ENCODE results near the gene PLEK. TPM values are rescaled to one million over a fixed set of nuclear protein-coding genes. Genes with fewer than 3 reads are reported as not detected.

The PLEK gene
- total RNA-seq, 1 donor from 2014 or later: 9.4 TPM

DNA sequence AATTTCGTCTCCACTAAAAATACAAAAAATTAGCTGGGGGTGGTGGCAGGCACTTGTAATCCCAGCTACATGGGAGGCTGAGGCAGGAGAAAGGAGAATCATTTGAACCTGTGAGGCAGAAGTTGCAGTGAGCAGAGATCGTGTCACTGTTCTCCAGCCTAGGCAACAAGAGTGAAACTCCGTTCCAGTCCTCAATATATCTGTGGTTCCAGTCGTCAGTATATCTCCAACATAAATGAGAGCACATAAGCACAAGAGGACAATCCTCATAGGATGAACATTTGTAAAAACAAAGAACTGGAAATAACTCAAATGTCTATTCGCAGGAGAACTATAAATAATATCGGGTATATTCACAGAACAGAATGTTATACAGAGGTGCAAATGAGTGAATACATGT is 13.1 kb upstream of the PLEK start:
- no peaks in the 10 kb centered on the region for H3K36me3 ChIP-seq (ENCODE audit: control insufficient read depth in 3 of 3, insufficient read depth in 3 of 3, low read length in 3 of 3)

GRCh38 chr2:68352651-68353391 is 12.3 kb upstream of the PLEK start:
- Histone ChIP-seq H3K4me1 (ENCODE audit: control insufficient read depth in 3 of 3, insufficient read depth in 3 of 3, low read length in 3 of 3) (peaks cover 0 to 3% (median 2%) of the 10 kb centered on the region in 3 donors), H3K27ac (ENCODE audit: low read depth, low read length) (no peak overlapping the region)

More for the DNA sequence above, 13.1 kb upstream of the PLEK start:
- Histone ChIP-seq H3K4me1 (ENCODE audit: control insufficient read depth in 3 of 3, insufficient read depth in 3 of 3, low read length in 3 of 3) (no peaks in the 10 kb centered on the region), H3K27me3 (ENCODE audit: control insufficient read depth in 3 of 3, insufficient read depth in 3 of 3, low read length in 3 of 3) (no peaks in the 10 kb centered on the region), H3K27ac (ENCODE audit: low read depth, low read length) (no peak overlapping the region), H3K9ac (ENCODE audit: low read depth in 1 of 3, low read length in 3 of 3) (no peak overlapping the region), H3K4me3 (ENCODE audit: low read length in 3 of 3) (no peak overlapping the region), H3K9me3 (ENCODE audit: control insufficient read depth in 3 of 3, low read length in 3 of 3) (no peaks in the 10 kb centered on the region)

DNA sequence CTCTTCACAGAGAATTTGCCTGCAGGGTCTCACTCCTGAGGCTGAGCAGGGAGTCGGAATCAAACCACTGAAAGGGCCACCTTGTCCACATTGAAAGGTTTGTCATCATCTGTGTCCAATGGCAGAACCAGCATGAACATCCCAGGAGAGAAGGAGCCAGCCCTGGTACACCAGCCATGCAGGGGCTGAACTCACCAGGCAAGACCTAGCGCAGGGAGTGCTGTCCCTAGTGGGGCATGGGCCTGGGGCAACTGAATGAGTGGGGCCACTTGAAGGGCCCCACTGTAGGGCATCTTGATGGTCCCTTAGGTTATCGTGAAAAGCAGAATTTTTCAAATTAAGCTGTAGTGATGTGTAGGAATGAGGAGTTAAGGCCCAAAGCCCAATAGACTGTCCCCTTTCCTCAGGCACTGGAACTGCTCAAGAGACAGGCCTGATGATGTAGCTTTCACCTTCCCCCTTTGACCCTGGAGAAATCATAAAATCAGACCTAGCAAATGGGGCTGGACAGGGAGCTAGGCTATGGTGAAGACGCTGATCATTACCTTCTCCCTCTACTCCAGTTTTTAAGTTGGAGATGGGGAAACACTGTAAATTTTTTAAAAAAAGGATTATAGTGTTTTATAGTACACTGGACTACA is 8.4 kb upstream of the PLEK start:
- Histone ChIP-seq H3K36me3 (ENCODE audit: control insufficient read depth in 3 of 3, insufficient read depth in 3 of 3, low read length in 3 of 3) (no peaks in the 10 kb centered on the region), H3K9me3 (ENCODE audit: control insufficient read depth in 3 of 3, low read length in 3 of 3) (no peaks in the 10 kb centered on the region), H3K9ac (ENCODE audit: low read depth in 1 of 3, low read length in 3 of 3) (no peak overlapping the region), H3K27ac (ENCODE audit: low read depth, low read length) (no peak overlapping the region), H3K4me1 (ENCODE audit: control insufficient read depth in 3 of 3, insufficient read depth in 3 of 3, low read length in 3 of 3) (peaks cover 0 to 5% (median 5%) of the 10 kb centered on the region in 3 donors), H3K27me3 (ENCODE audit: control insufficient read depth in 3 of 3, insufficient read depth in 3 of 3, low read length in 3 of 3) (no peaks in the 10 kb centered on the region), H3K4me3 (ENCODE audit: low read length in 3 of 3) (no peak overlapping the region)

More at GRCh38 chr2:68352651-68353391, 12.3 kb upstream of the PLEK start:
- no peak overlapping the region for H3K4me3 ChIP-seq (ENCODE audit: low read length in 3 of 3)
- no peaks in the 10 kb centered on the region for H3K27me3 ChIP-seq (ENCODE audit: control insufficient read depth in 3 of 3, insufficient read depth in 3 of 3, low read length in 3 of 3)
- H3K9ac ChIP-seq (ENCODE audit: low read depth in 1 of 3, low read length in 3 of 3): no peak overlapping the region
- H3K9me3 ChIP-seq (ENCODE audit: control insufficient read depth in 3 of 3, low read length in 3 of 3): no peaks in the 10 kb centered on the region
- H3K36me3 ChIP-seq (ENCODE audit: control insufficient read depth in 3 of 3, insufficient read depth in 3 of 3, low read length in 3 of 3): no peaks in the 10 kb centered on the region

DNA sequence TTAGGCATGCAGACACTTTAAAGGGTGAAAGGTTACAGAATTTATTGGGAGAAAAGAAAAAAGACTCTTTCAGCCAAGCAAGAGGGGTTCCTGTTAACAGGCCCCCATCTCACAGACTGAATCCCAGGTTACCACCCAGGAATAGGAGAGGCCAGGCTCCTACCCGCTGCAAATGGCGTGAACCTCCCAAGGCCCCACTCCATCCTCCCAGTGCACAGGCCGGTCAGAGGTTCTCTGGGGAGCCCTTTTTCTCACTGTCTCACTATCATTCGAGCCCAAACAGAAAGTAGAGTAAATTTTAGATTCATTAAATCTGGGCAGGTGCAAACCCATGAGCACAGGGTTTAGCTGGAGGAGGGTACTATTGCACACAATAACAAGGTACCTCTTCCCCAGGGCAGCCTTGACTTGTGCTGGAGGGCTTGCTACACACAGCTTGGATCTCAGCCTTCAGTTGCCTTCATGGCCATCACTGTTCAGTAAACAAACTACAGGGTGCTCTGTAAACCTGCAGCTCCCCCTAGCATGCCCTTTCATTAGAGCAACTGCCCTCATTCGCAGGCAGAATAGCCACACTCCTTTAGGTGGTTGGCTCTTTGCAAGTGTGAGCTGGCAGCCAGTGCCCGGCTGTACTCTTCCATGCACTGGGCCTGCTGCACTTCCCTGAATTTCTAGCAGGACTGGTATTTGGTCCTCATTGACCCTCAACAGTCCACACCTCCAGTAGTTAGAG is 7.3 kb upstream of the PLEK start:
- no peaks in the 10 kb centered on the region for H3K27me3 ChIP-seq (ENCODE audit: control insufficient read depth in 3 of 3, insufficient read depth in 3 of 3, low read length in 3 of 3)
- no peaks in the 10 kb centered on the region for H3K9me3 ChIP-seq (ENCODE audit: control insufficient read depth in 3 of 3, low read length in 3 of 3)
- peaks cover 0 to 5% (median 5%) of the 10 kb centered on the region in 3 donors for H3K4me1 ChIP-seq (ENCODE audit: control insufficient read depth in 3 of 3, insufficient read depth in 3 of 3, low read length in 3 of 3)
- no peak overlapping the region for H3K9ac ChIP-seq (ENCODE audit: low read depth in 1 of 3, low read length in 3 of 3)
- H3K4me3 ChIP-seq (ENCODE audit: low read length in 3 of 3): no peak overlapping the region
- no peaks in the 10 kb centered on the region for H3K36me3 ChIP-seq (ENCODE audit: control insufficient read depth in 3 of 3, insufficient read depth in 3 of 3, low read length in 3 of 3)
- no peak overlapping the region for H3K27ac ChIP-seq (ENCODE audit: low read depth, low read length)

GRCh38 chr2:68359889-68360288 is 5.2 kb upstream of the PLEK start:
- H3K9ac ChIP-seq (ENCODE audit: low read depth in 1 of 3, low read length in 3 of 3): no peak overlapping the region
- H3K9me3 ChIP-seq (ENCODE audit: control insufficient read depth in 3 of 3, low read length in 3 of 3): no peaks in the 10 kb centered on the region
- H3K4me3 ChIP-seq (ENCODE audit: low read length in 3 of 3): no peak overlapping the region
- H3K27ac ChIP-seq (ENCODE audit: low read depth, low read length): no peak overlapping the region
- no peaks in the 10 kb centered on the region for H3K36me3 ChIP-seq (ENCODE audit: control insufficient read depth in 3 of 3, insufficient read depth in 3 of 3, low read length in 3 of 3)
- peaks cover 0 to 5% (median 5%) of the 10 kb centered on the region in 3 donors for H3K4me1 ChIP-seq (ENCODE audit: control insufficient read depth in 3 of 3, insufficient read depth in 3 of 3, low read length in 3 of 3)
- no peaks in the 10 kb centered on the region for H3K27me3 ChIP-seq (ENCODE audit: control insufficient read depth in 3 of 3, insufficient read depth in 3 of 3, low read length in 3 of 3)

GRCh38 chr2:68362069-68362468 is 3.0 kb upstream of the PLEK start:
- peaks cover 0 to 5% (median 5%) of the 10 kb centered on the region in 3 donors for H3K4me1 ChIP-seq (ENCODE audit: control insufficient read depth in 3 of 3, insufficient read depth in 3 of 3, low read length in 3 of 3)
- H3K27ac ChIP-seq (ENCODE audit: low read depth, low read length): no peak overlapping the region
- no peaks in the 10 kb centered on the region for H3K9me3 ChIP-seq (ENCODE audit: control insufficient read depth in 3 of 3, low read length in 3 of 3)
- H3K27me3 ChIP-seq (ENCODE audit: control insufficient read depth in 3 of 3, insufficient read depth in 3 of 3, low read length in 3 of 3): no peaks in the 10 kb centered on the region
- no peaks in the 10 kb centered on the region for H3K36me3 ChIP-seq (ENCODE audit: control insufficient read depth in 3 of 3, insufficient read depth in 3 of 3, low read length in 3 of 3)
- no peak overlapping the region for H3K9ac ChIP-seq (ENCODE audit: low read depth in 1 of 3, low read length in 3 of 3)
- peak overlapping the region in 1 of 3 donors; percentile 4 for H3K4me3 ChIP-seq (ENCODE audit: low read length in 3 of 3)

DNA sequence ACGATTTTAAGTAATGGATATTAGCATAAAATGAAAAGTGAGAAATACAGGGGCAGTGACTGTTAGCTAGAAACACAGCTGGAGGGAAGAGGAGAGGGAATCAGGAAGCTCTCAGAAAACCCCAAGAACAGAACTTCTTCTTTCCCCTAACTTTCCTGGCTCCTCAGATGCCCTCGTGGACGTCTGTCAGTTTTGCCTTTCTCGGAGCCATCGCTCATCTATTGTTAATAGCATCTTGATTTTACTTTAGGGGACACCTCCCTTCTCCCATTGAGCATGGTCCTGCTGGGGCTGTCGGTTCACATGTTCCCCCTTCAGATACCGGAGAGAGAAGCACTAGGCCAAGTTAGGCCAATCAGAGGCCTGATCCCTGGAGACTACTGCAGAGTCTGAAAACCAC is 2.3 kb upstream of the PLEK start:
- no peak overlapping the region for H3K9ac ChIP-seq (ENCODE audit: low read depth in 1 of 3, low read length in 3 of 3)
- H3K27me3 ChIP-seq (ENCODE audit: control insufficient read depth in 3 of 3, insufficient read depth in 3 of 3, low read length in 3 of 3): no peaks in the 10 kb centered on the region
- no peak overlapping the region for H3K27ac ChIP-seq (ENCODE audit: low read depth, low read length)
- H3K4me3 ChIP-seq (ENCODE audit: low read length in 3 of 3): no peak overlapping the region
- no peaks in the 10 kb centered on the region for H3K36me3 ChIP-seq (ENCODE audit: control insufficient read depth in 3 of 3, insufficient read depth in 3 of 3, low read length in 3 of 3)
- H3K9me3 ChIP-seq (ENCODE audit: control insufficient read depth in 3 of 3, low read length in 3 of 3): no peaks in the 10 kb centered on the region
- H3K4me1 ChIP-seq (ENCODE audit: control insufficient read depth in 3 of 3, insufficient read depth in 3 of 3, low read length in 3 of 3): peaks cover 0 to 4% (median 3%) of the 10 kb centered on the region in 3 donors

DNA sequence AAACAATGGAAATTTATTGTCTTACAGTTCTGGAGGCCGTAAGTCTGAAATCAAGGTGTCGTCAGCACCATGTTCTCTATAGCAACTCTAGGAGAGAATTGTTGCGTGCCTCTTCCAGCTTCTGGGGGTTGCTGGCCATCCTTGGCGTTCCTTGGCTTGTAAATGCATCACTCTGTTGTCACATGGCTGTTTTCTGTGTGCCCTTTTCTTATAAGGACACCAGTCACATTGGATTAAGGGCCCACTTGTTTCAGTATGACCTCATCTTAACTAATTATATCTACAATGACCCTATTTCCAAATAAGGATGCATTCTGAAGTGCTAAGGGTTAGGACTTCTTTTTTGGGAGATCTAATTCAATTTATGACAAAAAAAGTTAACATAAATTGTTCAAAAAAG is 1.4 kb upstream of the PLEK start:
- H3K36me3 ChIP-seq (ENCODE audit: control insufficient read depth in 3 of 3, insufficient read depth in 3 of 3, low read length in 3 of 3): no peaks in the 10 kb centered on the region
- H3K4me3 ChIP-seq (ENCODE audit: low read length in 3 of 3): no peak overlapping the region
- no peak overlapping the region for H3K27ac ChIP-seq (ENCODE audit: low read depth, low read length)
- no peaks in the 10 kb centered on the region for H3K27me3 ChIP-seq (ENCODE audit: control insufficient read depth in 3 of 3, insufficient read depth in 3 of 3, low read length in 3 of 3)
- no peaks in the 10 kb centered on the region for H3K4me1 ChIP-seq (ENCODE audit: control insufficient read depth in 3 of 3, insufficient read depth in 3 of 3, low read length in 3 of 3)
- H3K9me3 ChIP-seq (ENCODE audit: control insufficient read depth in 3 of 3, low read length in 3 of 3): no peaks in the 10 kb centered on the region
- no peak overlapping the region for H3K9ac ChIP-seq (ENCODE audit: low read depth in 1 of 3, low read length in 3 of 3)

GRCh38 chr2:68366083-68366560 is 1.0 kb downstream of the PLEK start:
- Histone ChIP-seq H3K4me3 (ENCODE audit: low read length in 3 of 3) (peak overlapping the region in 2 of 3 donors; percentile 40 to 49), H3K9ac (ENCODE audit: low read depth in 1 of 3, low read length in 3 of 3) (no peak overlapping the region), H3K27me3 (ENCODE audit: control insufficient read depth in 3 of 3, insufficient read depth in 3 of 3, low read length in 3 of 3) (no peaks in the 10 kb centered on the region), H3K27ac (ENCODE audit: low read depth, low read length) (peak overlapping the region; percentile 64), H3K4me1 (ENCODE audit: control insufficient read depth in 3 of 3, insufficient read depth in 3 of 3, low read length in 3 of 3) (no peaks in the 10 kb centered on the region), H3K36me3 (ENCODE audit: control insufficient read depth in 3 of 3, insufficient read depth in 3 of 3, low read length in 3 of 3) (no peaks in the 10 kb centered on the region), H3K9me3 (ENCODE audit: control insufficient read depth in 3 of 3, low read length in 3 of 3) (no peaks in the 10 kb centered on the region)

Data from skeletal muscle tissue (tissue), 4 donors.